Peyer's patch (tissue), 4 donors: ENCODE measurements around the gene KCNMA1.

Source experiments
- CTCF ChIP-seq, 6 experiments: fragments of 450-650 bp in 4 of 6; fragments of 200-600 bp in 2 of 6; sonication (generic) in 1 of 6; IDR thresholded peaks; one replicate each; pipeline ENCODE4 v1.5.1; 2017 to 2019; ENCODE audit warnings: antibody characterized with exemption in 6 of 6, mild to moderate bottlenecking in 3 of 6, moderate library complexity in 1 of 6
- POLR2A ChIP-seq, 2 donors: fragments of 450-650 bp; IDR thresholded peaks; one replicate each; pipeline ENCODE4 v1.5.1; 2017; ENCODE audit warnings: antibody characterized with exemption in 2 of 2, mild to moderate bottlenecking in 2 of 2, moderate library complexity in 2 of 2

DNA sequence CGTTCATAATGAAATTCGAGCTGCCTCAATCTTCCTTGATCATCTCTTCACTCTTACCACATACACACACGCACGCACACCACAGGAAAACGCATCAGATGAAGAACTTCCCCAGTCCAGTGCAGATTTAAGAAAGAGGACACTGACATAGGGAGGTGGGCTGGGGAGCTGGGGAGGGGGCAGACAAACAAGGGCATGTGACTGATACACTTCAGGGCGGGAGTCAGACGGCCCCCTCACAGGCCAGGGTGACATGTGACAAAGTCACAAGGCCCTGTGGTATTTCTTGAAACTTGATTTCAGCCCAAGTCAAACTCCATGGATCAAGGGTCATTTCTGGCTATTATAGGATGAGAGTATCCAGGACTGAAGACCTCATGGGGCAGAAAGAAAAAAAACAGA lies 82.6 kb downstream of the KCNMA1 start:
- TF ChIP-seq POLR2A (IDR thresholded peaks at IDR 0.05): no peak
- TF ChIP-seq CTCF (IDR thresholded peaks at IDR 0.05): no peak
